K562 (cell line): Measurements from ENCODE around the gene RBM25. TPM values are rescaled to one million over a fixed set of nuclear protein-coding genes. Genes with fewer than 3 reads are reported as not detected.

Experiments used
- ATAC-seq: fragments of 200-7000 bp; cut with Tn5 transposase; 3 replicates; pipeline ENCODE4 v1.9.1; 2020; ENCODE audit warnings: moderate library complexity
- BruUV-seq: library from RNA; stranded (reverse); fragments of 400-500 nt; replicated peaks from 2 replicates; lab custom pipeline; 2021; lab: Mats Ljungman, UMichigan
- CTCF ChIA-PET: fragments of 300-600 bp; formaldehyde crosslinking; extraction: SDS; loops from one replicate; lab custom pipeline; 2021; ENCODE audit warnings: low intra/inter-chr PET ratio; lab: Yijun Ruan, JAX
- POLR2A ChIA-PET: fragments of 300-600, 350-650 bp; sonication (Branson Sonifier 250); formaldehyde crosslinking; extraction: SDS; loops from one replicate; lab custom pipeline; 2021; ENCODE audit warnings: antibody characterized with exemption, inconsistent platforms; lab: Yijun Ruan, JAX
- DNase-seq, 4 experiments: peaks; one replicate each; pipeline versions ENCODE4 v3.0.0 to v3.0.0-alpha.2; 2011 to 2018; ENCODE audit warnings: low spot score in 3 of 4, mixed read lengths in 3 of 4; ENCODE audit errors: extremely low read depth in 1 of 4
- FAIRE-seq: peaks from 2 replicates; lab custom pipeline; 2011; peaks lifted over from hg19 to GRCh38; lab: Jason Lieb, UNC
- H2AFZ ChIP-seq: 2 replicates; pipeline ENCODE4 v1.6.0; 2011; ENCODE audit warnings: low read depth, low read length, control low read depth, inconsistent platforms
- H3K27ac ChIP-seq: fragments of 200-600 bp; 3 replicates; pipeline ENCODE4 v1.8.0; 2011; ENCODE audit warnings: low read depth, mild to moderate bottlenecking, control low read depth, inconsistent platforms, low read length, moderate library complexity, mixed read lengths; ENCODE audit errors: extremely low read depth
- H3K27me3 ChIP-seq, 2 experiments: fragments of 300-600 bp in 1 of 2; 2 replicates in 1 of 2; 3 replicates in 1 of 2; pipeline versions ENCODE4 v1.6.0 to v1.8.0; 2011; ENCODE audit warnings: inconsistent platforms in 2 of 2, low read length in 2 of 2, mild to moderate bottlenecking in 1 of 2, mixed read lengths in 1 of 2, moderate library complexity in 1 of 2; ENCODE audit not compliant: control insufficient read depth in 2 of 2, insufficient read depth in 2 of 2
- H3K36me3 ChIP-seq: fragments of 300-600 bp; 3 replicates; pipeline ENCODE4 v1.8.0; 2011; ENCODE audit warnings: mild to moderate bottlenecking, low read length, inconsistent platforms; ENCODE audit not compliant: control insufficient read depth, insufficient read depth
- H3K4me1 ChIP-seq, 2 experiments: fragments of 200-600 bp in 1 of 2; replicated peaks in 1 of 2; 2 replicates in 1 of 2; 3 replicates in 1 of 2; pipeline versions ENCODE4 v1.5.1 to v1.8.0; 2011; ENCODE audit warnings: inconsistent platforms in 2 of 2, low read length in 2 of 2, mild to moderate bottlenecking in 1 of 2, mixed read lengths in 1 of 2, moderate library complexity in 1 of 2; ENCODE audit not compliant: control insufficient read depth in 2 of 2, insufficient read depth in 2 of 2
- H3K4me2 ChIP-seq: 2 replicates; pipeline ENCODE4 v1.6.1; 2011; ENCODE audit warnings: low read length, control low read depth, inconsistent platforms, mixed read lengths; ENCODE audit not compliant: insufficient read depth
- H3K4me3 ChIP-seq: fragments of 200-600 bp; sonication (generic), shearing (Covaris generic); 2 replicates; pipeline ENCODE4 v1.5.1; 2016; ENCODE audit warnings: control low read depth, inconsistent platforms
- H3K79me2 ChIP-seq: fragments of 200-600 bp; 3 replicates; pipeline ENCODE4 v1.8.0; 2011; ENCODE audit warnings: low read length, inconsistent platforms; ENCODE audit not compliant: control insufficient read depth, insufficient read depth
- H3K9ac ChIP-seq, 2 experiments: 2 replicates each; pipeline versions ENCODE4 v1.6.0 to v1.6.1; 2011; ENCODE audit warnings: low read depth in 2 of 2, low read length in 2 of 2, control low read depth in 1 of 2, inconsistent platforms in 1 of 2, mild to moderate bottlenecking in 1 of 2, mixed read lengths in 1 of 2; ENCODE audit not compliant: insufficient read depth in 1 of 2
- H3K9me1 ChIP-seq: one replicate; pipeline ENCODE4 v1.6.0; 2011; ENCODE audit warnings: inconsistent platforms, mild to moderate bottlenecking, low read length, moderate library complexity; ENCODE audit not compliant: control insufficient read depth, insufficient read depth
- H3K9me3 ChIP-seq: replicated peaks from 2 replicates; pipeline ENCODE4 v1.5.1; 2011; ENCODE audit warnings: low read depth, low read length, inconsistent platforms; ENCODE audit not compliant: control insufficient read depth, insufficient read depth
- H4K20me1 ChIP-seq: replicated peaks from 2 replicates; pipeline ENCODE4 v1.6.1; 2011; ENCODE audit warnings: low read length, inconsistent platforms, mixed read lengths; ENCODE audit not compliant: control insufficient read depth, insufficient read depth
- GTF2A2 ChIP-seq: IDR thresholded peaks from 2 replicates; pipeline ENCODE4 v1.6.1; 2016; ENCODE audit warnings: mild to moderate bottlenecking, missing genetic modification characterization, missing compliant biosample characterization
- NELFE ChIP-seq: IDR thresholded peaks from 2 replicates; pipeline ENCODE4 v1.6.1; 2011; ENCODE audit warnings: mild to moderate bottlenecking; ENCODE audit not compliant: insufficient read depth, insufficient read length
- RREB1 ChIP-seq: fragments of 250-450 bp; sonication (Bioruptor Pico); IDR thresholded peaks from 2 replicates; pipeline ENCODE4 v1.4.0; 2020
- ZBTB5 ChIP-seq: fragments of 450-650 bp; IDR thresholded peaks from 2 replicates; pipeline ENCODE4 v1.6.1; 2017; ENCODE audit warnings: antibody characterized with exemption
- ZNF384 ChIP-seq: IDR thresholded peaks from 2 replicates; pipeline ENCODE4 v1.6.1; 2012; ENCODE audit warnings: low read depth, low read length, improper control_type of control experiment
- WGBS: fragments of 100-300 bp; shearing (Covaris generic); methylation state at CpG from one replicate; pipeline ENCODE4 v1.1.6; 2016; ENCODE audit warnings: low coverage, mixed read lengths; ENCODE audit not compliant: insufficient coverage; ENCODE audit errors: missing lambda C conversion rate; 5-methylcytosine and 5-hydroxymethylcytosine counted together
- in situ Hi-C: fragments of 300-500 bp; cut with MboI; formaldehyde crosslinking; loops from 4 replicates; pipeline ENCODE4 v1.15.0; 2018; ENCODE audit warnings: inconsistent platforms, mixed read lengths
- intact Hi-C: fragments of 100-400 bp; cut with micrococcal nuclease; formaldehyde crosslinking; loops from 2 replicates; pipeline ENCODE4 v1.14.2; 2022
- polyA plus RNA-seq, 8 experiments: library from polyadenylated mRNA; depleted of rRNA in 4 of 8; stranded (reverse) in 5 of 8; unstranded in 3 of 8; fragments of >200 nt; fragmentation: Nextera tagmentation in 2 of 8; fragmentation: Illumina TruSeq in 1 of 8; extraction: Ambion mirVana in 2 of 8; extraction: Trizol in 1 of 8; gene quantifications; 2 replicates each; pipeline versions ENCODE4 v1.2.1 to v1.2.3, GENCODE V29; 2011 to 2014; ENCODE audit warnings: inconsistent platforms in 1 of 8, missing spikeins in 1 of 8
- total RNA-seq, 7 experiments: library from RNA; depleted of rRNA in 6 of 7; stranded (reverse); fragments of >200 nt in 6 of 7; fragmentation: Illumina TruSeq in 2 of 7; extraction: Trizol in 2 of 7; gene quantifications; 2 replicates each; pipeline versions ENCODE4 v1.2.1 to v1.2.3, GENCODE V29; 2011 to 2021; ENCODE audit warnings: low replicate concordance in 1 of 7

RBM25 gene
- total and polyA plus RNA-seq, 9 of the 15 experiments (the other 6 are each of a cell fraction or from before 2014, with no cell fraction given) = 28.6 to 80.1 (median 48.1) TPM

GRCh38 chr14:73100334-73100733 lies 42.0 kb downstream of the RBM25 start:
- in situ Hi-C loops (no loop called here), intact Hi-C loops (no loop called here)
- no peaks in the 10 kb centered on the region for H3K9me3 ChIP-seq
- H4K20me1 ChIP-seq = no peaks in the 10 kb centered on the region
- ChIA-PET CTCF (no interaction called here), POLR2A (interaction anchor here (1.1 kb wide), 1 partner anchor 42 kb away, joined by 3 read pairs; the partner anchor contains the start of gene RBM25)
- no TSS peak for BruUV-seq
- ATAC-seq (no peak), DNase-seq (no peak), FAIRE-seq (no peak)
- TF ChIP-seq ZNF384 (no peak), RREB1 (no peak), NELFE (no peak), GTF2A2 (no peak), ZBTB5 (no peak)
- H3K27me3 ChIP-seq = no peaks in the 10 kb centered on the region
- WGBS = 81% methylated on average over 4 of the region's 4 CpGs
- H3K79me2 ChIP-seq = no peaks in the 10 kb centered on the region; the same call in 2 of the 3 replicates
- H3K36me3 ChIP-seq = peaks cover 91% of the 10 kb centered on the region
- no peak overlapping the region for H3K4me2 ChIP-seq
- no peak overlapping the region for H3K27ac ChIP-seq
- H3K9me1 ChIP-seq = no peaks in the 10 kb centered on the region
- H3K4me3 ChIP-seq = no peak overlapping the region
- H3K9ac ChIP-seq = no peak overlapping the region
- no peak overlapping the region for H2AFZ ChIP-seq
- H3K4me1 ChIP-seq = no peaks in the 10 kb centered on the region
